ENCODE data around the gene TMEM59L. TPM values are rescaled to one million over a fixed set of nuclear protein-coding genes. Genes with fewer than 3 reads are reported as not detected.

Gene TMEM59L
- total RNA-seq, 4 donors from 2014 or later: 0.34 to 2.1 (median 0.88) TPM; not detected in 1

DNA sequence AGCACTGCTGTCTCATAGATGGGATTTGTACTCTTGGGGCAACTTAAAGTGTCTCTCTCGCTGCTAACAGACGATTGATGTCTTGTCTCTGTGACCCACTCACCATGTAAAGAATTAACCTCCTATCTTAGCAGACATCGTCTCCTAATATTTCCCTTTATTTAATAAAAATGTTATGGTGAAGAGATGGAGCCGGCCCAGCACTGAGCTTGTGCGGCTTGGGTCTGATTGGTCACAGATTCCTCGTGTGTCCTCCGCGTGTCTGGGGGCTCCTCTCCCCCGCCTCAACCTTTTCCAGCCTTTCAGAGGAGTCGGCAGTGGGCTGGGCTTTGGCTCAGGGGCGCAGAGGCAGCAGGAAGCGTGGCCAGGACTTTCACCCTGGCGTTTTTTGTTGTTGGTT is 57.6 kb downstream of the TMEM59L start:
- TF ChIP-seq CTCF (IDR thresholded peaks at IDR 0.05; ENCODE audit: low read depth): no peak

Small RNA genes lying within 50 kb of the gene (small RNA-seq; reads per million reads assigned to genes)
- not detected for gene RN7SL155P

Other genes with a start within 250 kb of the TMEM59L start
- 10 to 100 TPM in 2 of 4 donors, 1 to 10 TPM in 2; 1.7 to 20.6 (median 8.4) TPM for gene GDF15, start 226.7 kb upstream of the TMEM59L start, total RNA-seq
- gene LRRC25, start 215.2 kb upstream of the TMEM59L start, total RNA-seq: 10 to 100 TPM in 3 of 4 donors, 1 to 10 TPM in 1; 8.3 to 32.0 (median 18.7) TPM
- 10 to 100 TPM; 19.8 to 32.0 (median 23.1) TPM for gene SSBP4, start 193.5 kb upstream of the TMEM59L start, total RNA-seq
- 10 to 100 TPM in 3 of 4 donors, 1 to 10 TPM in 1; 9.9 to 50.5 (median 11.4) TPM for gene ISYNA1, start 174.7 kb upstream of the TMEM59L start, total RNA-seq
- 10 to 100 TPM; 14.3 to 16.1 (median 15.3) TPM for gene ELL, start 90.8 kb upstream of the TMEM59L start, total RNA-seq
- 100 to 1,000 TPM; 105 to 369 (median 280) TPM for gene FKBP8, start 69.3 kb upstream of the TMEM59L start, total RNA-seq
- 100 to 1,000 TPM in 3 of 4 donors, 10 to 100 TPM in 1; 97.2 to 145 (median 120) TPM for gene KXD1, start 55.0 kb upstream of the TMEM59L start, total RNA-seq
- gene UBA52, start 41.0 kb upstream of the TMEM59L start, total RNA-seq: 100 to 1,000 TPM; 498 to 791 (median 619) TPM
- gene REX1BD, start 24.1 kb upstream of the TMEM59L start, total RNA-seq: 100 to 1,000 TPM in 2 of 4 donors, 10 to 100 TPM in 2; 49.1 to 128 (median 99.7) TPM
- gene CRLF1, start 6.1 kb upstream of the TMEM59L start, total RNA-seq: 100 to 1,000 TPM in 2 of 4 donors, 10 to 100 TPM in 2; 28.5 to 117 (median 84.3) TPM
- gene KLHL26, start 24.2 kb downstream of the TMEM59L start, total RNA-seq: 10 to 100 TPM in 2 of 4 donors, 1 to 10 TPM in 2; 6.7 to 29.0 (median 12.1) TPM
- 1 to 10 TPM; 2.0 to 8.3 (median 3.9) TPM for gene CRTC1, start 70.8 kb downstream of the TMEM59L start, total RNA-seq
- gene COMP, start 178.4 kb downstream of the TMEM59L start, total RNA-seq: 10 to 100 TPM in 3 of 4 donors, 1 to 10 TPM in 1; 6.2 to 48.0 (median 14.2) TPM
- gene UPF1, start 219.1 kb downstream of the TMEM59L start, total RNA-seq: 100 to 1,000 TPM in 1 of 4 donors, 10 to 100 TPM in 3; 39.8 to 115 (median 68.3) TPM